ENCODE results near the gene SIGLEC10. TPM values are rescaled to one million over a fixed set of nuclear protein-coding genes. Genes with fewer than 3 reads are reported as not detected.
"Not testable (repeated sequence)": the region's sequence is repeated elsewhere in the genome, so short reads cannot be mapped to it uniquely, and the experiment has no call there.

Gene SIGLEC10
- total RNA-seq, 1 donor from 2014 or later: 5.0 TPM

- intact Hi-C loops (cut with micrococcal nuclease): not testable (repeated sequence)
Measured at GRCh38 chr19:51397453-51397852, 20.0 kb downstream of the SIGLEC10 start.

- intact Hi-C loops (cut with micrococcal nuclease): no loop called here
Measured at GRCh38 chr19:51396175-51396574, 21.3 kb downstream of the SIGLEC10 start.

GRCh38 chr19:51394050-51394836 lies 23.2 kb downstream of the SIGLEC10 start:
- intact Hi-C loops (cut with micrococcal nuclease): loop anchor here (1.0 kb wide), 3 partner anchors 27 to 55 kb away; no protein-coding TSS in a partner anchor

GRCh38 chr19:51392701-51393100 lies 24.7 kb downstream of the SIGLEC10 start:
- intact Hi-C loops (cut with micrococcal nuclease): no loop called here

GRCh38 chr19:51391073-51391611 lies 26.3 kb downstream of the SIGLEC10 start:
- intact Hi-C loops (cut with micrococcal nuclease): no loop called here

- intact Hi-C loops (cut with micrococcal nuclease): no loop called here
Measured at GRCh38 chr19:51389143-51389542, 28.3 kb downstream of the SIGLEC10 start.

- intact Hi-C loops (cut with micrococcal nuclease): no loop called here
Measured at GRCh38 chr19:51387924-51388389, 29.5 kb downstream of the SIGLEC10 start, which contains the start of gene LIM2. Gene LIM2, minus strand, starts transcription at chr19:51387974. Its CDS starts 531 bp downstream, at chr19:51387443.

- intact Hi-C loops (cut with micrococcal nuclease): no loop called here
Measured at GRCh38 chr19:51386882-51387520, 30.4 kb downstream of the SIGLEC10 start.

- intact Hi-C loops (cut with micrococcal nuclease): no loop called here
Measured at GRCh38 chr19:51382004-51382403, 35.4 kb downstream of the SIGLEC10 start.

GRCh38 chr19:51380379-51380778 lies 37.1 kb downstream of the SIGLEC10 start:
- intact Hi-C loops (cut with micrococcal nuclease): no loop called here

- intact Hi-C loops (cut with micrococcal nuclease): no loop called here
Measured at GRCh38 chr19:51377422-51377821, 40.0 kb downstream of the SIGLEC10 start.

- intact Hi-C loops (cut with micrococcal nuclease): no loop called here
Measured at GRCh38 chr19:51375504-51376221, 41.8 kb downstream of the SIGLEC10 start.

GRCh38 chr19:51372649-51373504 lies 44.6 kb downstream of the SIGLEC10 start, which contains the start of gene NKG7:
Gene NKG7, minus strand, starts transcription at chr19:51372654. Its CDS starts 119 bp downstream, at chr19:51372535.
- intact Hi-C loops (cut with micrococcal nuclease): no loop called here

GRCh38 chr19:51372021-51372648 lies 45.3 kb downstream of the SIGLEC10 start:
- intact Hi-C loops (cut with micrococcal nuclease): no loop called here

GRCh38 chr19:51371186-51371690 lies 46.2 kb downstream of the SIGLEC10 start:
- intact Hi-C loops (cut with micrococcal nuclease): no loop called here

GRCh38 chr19:51370230-51370629 lies 47.2 kb downstream of the SIGLEC10 start:
- intact Hi-C loops (cut with micrococcal nuclease): no loop called here

GRCh38 chr19:51368366-51369282 lies 48.8 kb downstream of the SIGLEC10 start, which contains the start of gene CLDND2:
Gene CLDND2, minus strand, starts transcription at chr19:51369003. Its CDS starts 426 bp downstream, at chr19:51368577.
- intact Hi-C loops (cut with micrococcal nuclease): no loop called here

- intact Hi-C loops (cut with micrococcal nuclease): loop anchor here (1.0 to 2.0 kb wide), 4 partner anchors 12 to 73 kb away; no protein-coding TSS in a partner anchor
Measured at GRCh38 chr19:51367565-51368365, 49.7 kb downstream of the SIGLEC10 start.
